H9 (cell line): ENCODE data around the gene HES4. TPM values are rescaled to one million over a fixed set of nuclear protein-coding genes. Genes with fewer than 3 reads are reported as not detected.

Experiments
- DNase-seq: peaks from one replicate; pipeline ENCODE4 v3.0.0-alpha.2; 2017
- H2AFZ ChIP-seq: one replicate; pipeline ENCODE4 v1.6.1; 2013; ENCODE audit warnings: mild to moderate bottlenecking, low read length, control low read depth, moderate library complexity
- H2AK5ac ChIP-seq: 2 replicates; pipeline ENCODE4 v1.6.1; 2013; ENCODE audit warnings: low read length, control low read depth, mixed read lengths; ENCODE audit not compliant: insufficient read length
- H2BK120ac ChIP-seq: one replicate; pipeline ENCODE4 v1.6.1; 2013; ENCODE audit warnings: low read depth, mild to moderate bottlenecking, low read length, control low read depth, inconsistent platforms; ENCODE audit not compliant: poor library complexity, severe bottlenecking
- H2BK12ac ChIP-seq: 2 replicates; pipeline ENCODE4 v1.6.1; 2013; ENCODE audit warnings: low read length, control low read depth, mixed read lengths, low read depth; ENCODE audit not compliant: insufficient read length
- H2BK15ac ChIP-seq: 2 replicates; pipeline ENCODE4 v1.6.1; 2013; ENCODE audit warnings: low read depth, low read length, control low read depth
- H2BK20ac ChIP-seq: one replicate; pipeline ENCODE4 v1.6.1; 2013; ENCODE audit warnings: low read depth, mild to moderate bottlenecking, low read length, control low read depth, inconsistent platforms; ENCODE audit not compliant: poor library complexity, severe bottlenecking
- H2BK5ac ChIP-seq: 2 replicates; pipeline ENCODE4 v1.6.1; 2013; ENCODE audit warnings: low read length, control low read depth, mixed read lengths; ENCODE audit not compliant: insufficient read length
- H3K14ac ChIP-seq: 2 replicates; pipeline ENCODE4 v1.6.1; 2013; ENCODE audit warnings: low read length, control low read depth; ENCODE audit not compliant: insufficient read depth
- H3K18ac ChIP-seq: 2 replicates; pipeline ENCODE4 v1.6.1; 2013; ENCODE audit warnings: low read depth, mild to moderate bottlenecking, mixed read lengths, low read length, control low read depth; ENCODE audit not compliant: insufficient read length
- H3K23ac ChIP-seq: 2 replicates; pipeline ENCODE4 v1.6.1; 2013; ENCODE audit warnings: low read length, control low read depth, mixed read lengths, low read depth; ENCODE audit not compliant: insufficient read length
- H3K23me2 ChIP-seq: 2 replicates; pipeline ENCODE4 v1.6.1; 2013; ENCODE audit warnings: low read depth, mild to moderate bottlenecking, mixed read lengths, low read length, control low read depth; ENCODE audit not compliant: insufficient read length, poor library complexity, severe bottlenecking
- H3K27ac ChIP-seq: 2 replicates; pipeline ENCODE4 v1.5.1; 2013; ENCODE audit warnings: low read length, control low read depth, mixed read lengths, low read depth; ENCODE audit not compliant: insufficient read length
- H3K27me3 ChIP-seq: 2 replicates; pipeline ENCODE4 v1.6.1; 2013; ENCODE audit warnings: low read length, control low read depth, inconsistent platforms; ENCODE audit not compliant: insufficient read depth
- H3K4ac ChIP-seq: 2 replicates; pipeline ENCODE4 v1.6.1; 2013; ENCODE audit warnings: low read depth, mild to moderate bottlenecking, control low read depth, inconsistent platforms, low read length, moderate library complexity
- H3K4me1 ChIP-seq: 2 replicates; pipeline ENCODE4 v1.6.1; 2013; ENCODE audit warnings: low read length, control low read depth, inconsistent platforms; ENCODE audit not compliant: insufficient read depth
- H3K4me2 ChIP-seq: 2 replicates; pipeline ENCODE4 v1.6.1; 2013; ENCODE audit warnings: low read length, control low read depth, mixed read lengths; ENCODE audit not compliant: insufficient read length, insufficient read depth
- H3K56ac ChIP-seq: 2 replicates; pipeline ENCODE4 v1.6.1; 2013; ENCODE audit warnings: low read depth, mild to moderate bottlenecking, mixed read lengths, low read length, control low read depth; ENCODE audit not compliant: insufficient read length
- H3K79me1 ChIP-seq: 2 replicates; pipeline ENCODE4 v1.6.1; 2013; ENCODE audit warnings: low read depth, mild to moderate bottlenecking, moderate library complexity, low read length, control low read depth, inconsistent platforms; ENCODE audit not compliant: insufficient read depth, poor library complexity, severe bottlenecking
- H3K79me2 ChIP-seq: 2 replicates; pipeline ENCODE4 v1.6.1; 2013; ENCODE audit warnings: low read length, control low read depth, inconsistent platforms; ENCODE audit not compliant: insufficient read depth
- H3K9ac ChIP-seq: 2 replicates; pipeline ENCODE4 v1.6.1; 2013; ENCODE audit warnings: low read length, control low read depth, mixed read lengths; ENCODE audit not compliant: insufficient read length; ENCODE audit errors: extremely low read depth
- H3K9me3 ChIP-seq: one replicate; pipeline ENCODE4 v1.6.1; 2013; ENCODE audit warnings: low read depth, low read length, inconsistent platforms; ENCODE audit not compliant: control insufficient read depth
- H3T11ph ChIP-seq: one replicate; pipeline ENCODE4 v1.6.1; 2013; ENCODE audit warnings: mild to moderate bottlenecking, low read length, control low read depth, inconsistent platforms
- H4K20me1 ChIP-seq: one replicate; pipeline ENCODE4 v1.6.1; 2013; ENCODE audit not compliant: control insufficient read depth, insufficient read length, insufficient read depth
- H4K5ac ChIP-seq: 2 replicates; pipeline ENCODE4 v1.6.1; 2013; ENCODE audit warnings: low read depth, mild to moderate bottlenecking, mixed read lengths, low read length, control low read depth; ENCODE audit not compliant: insufficient read length
- H4K8ac ChIP-seq: replicated peaks from 2 replicates; pipeline ENCODE4 v1.6.1; 2013; ENCODE audit warnings: low read length, control low read depth, mixed read lengths, low read depth; ENCODE audit not compliant: insufficient read length
- H4K91ac ChIP-seq: 2 replicates; pipeline ENCODE4 v1.6.1; 2013; ENCODE audit warnings: low read depth, mild to moderate bottlenecking, moderate library complexity, mixed read lengths, low read length, control low read depth; ENCODE audit not compliant: insufficient read length
- H3K27ac Mint-ChIP-seq, 3 experiments: 2 replicates in 2 of 3; 3 replicates in 1 of 3; pipeline ENCODE4 v1.8.0; 2020 to 2021; ENCODE audit warnings: mixed read lengths in 3 of 3, mild to moderate bottlenecking in 1 of 3, moderate library complexity in 1 of 3
- H3K27me3 Mint-ChIP-seq: 2 replicates; pipeline ENCODE4 v1.8.0; 2021; ENCODE audit warnings: low read depth, mild to moderate bottlenecking, moderate library complexity, mixed read lengths
- H3K36me3 Mint-ChIP-seq, 3 experiments: 2 replicates in 2 of 3; 3 replicates in 1 of 3; pipeline ENCODE4 v1.8.0; 2020 to 2021; ENCODE audit warnings: low read depth in 3 of 3, mixed read lengths in 3 of 3; ENCODE audit not compliant: insufficient read depth in 1 of 3
- H3K4me1 Mint-ChIP-seq, 2 experiments: 2 replicates each; pipeline ENCODE4 v1.8.0; 2020; ENCODE audit warnings: mixed read lengths in 2 of 2
- H3K4me3 Mint-ChIP-seq, 2 experiments: 2 replicates in 1 of 2; 3 replicates in 1 of 2; pipeline ENCODE4 v1.8.0; 2020 to 2021; ENCODE audit warnings: mild to moderate bottlenecking in 2 of 2, mixed read lengths in 2 of 2, moderate library complexity in 1 of 2
- H3K9me3 Mint-ChIP-seq, 2 experiments: 2 replicates in 1 of 2; 3 replicates in 1 of 2; pipeline ENCODE4 v1.8.0; 2020; ENCODE audit warnings: mild to moderate bottlenecking in 2 of 2, mixed read lengths in 2 of 2, moderate library complexity in 1 of 2
- CTCF ChIP-seq: fragments of 200-600 bp; sonication (generic); conservative IDR thresholded peaks from 3 replicates; pipeline ENCODE4 v1.8.0; 2021; ENCODE audit warnings: antibody characterized with exemption, mild to moderate bottlenecking
- WGBS: extraction: QIAGEN DNeasy Blood & Tissue Kit; methylation state at CpG from one replicate; pipeline ENCODE4 v1.1.7; 2013; ENCODE audit warnings: missing lambda C conversion rate, low lambda C conversion rate, mixed read lengths; ENCODE audit not compliant: insufficient read length; ENCODE audit errors: extremely low coverage; 5-methylcytosine and 5-hydroxymethylcytosine counted together
- total RNA-seq: library from RNA; stranded (reverse); gene quantifications from 2 replicates; pipeline ENCODE4 v1.2.1, GENCODE V29; 2021

Gene HES4
- total RNA-seq, 1 experiment from 2014 or later, result 4.0 TPM

GRCh38 chr1:963746-964525 lies 36.0 kb downstream of the HES4 start:
- Histone ChIP-seq H3K23me2 (peaks cover 12% of the 10 kb centered on the region), H3K9ac (no peak overlapping the region), H3K4ac (no peak overlapping the region), H3K14ac (no peak overlapping the region), H2BK120ac (no peak overlapping the region), H3K79me2 (no peaks in the 10 kb centered on the region), H3K23ac (no peak overlapping the region), H4K91ac (no peak overlapping the region), H3K79me1 (no peaks in the 10 kb centered on the region), H4K20me1 (no peaks in the 10 kb centered on the region), H2BK20ac (no peak overlapping the region), H3K56ac (no peak overlapping the region), H4K5ac (no peak overlapping the region), H2BK15ac (no peak overlapping the region), H2AK5ac (no peak overlapping the region), H3K4me2 (no peak overlapping the region), H3T11ph (no peak overlapping the region), H3K9me3 (no peaks in the 10 kb centered on the region), H2AFZ (no peak overlapping the region), H2BK12ac (no peak overlapping the region), H4K8ac (no peak overlapping the region), H3K27me3 (peaks cover 8% of the 10 kb centered on the region; the same call in 1 of the 2 replicates), H3K4me1 (no peaks in the 10 kb centered on the region), H2BK5ac (no peak overlapping the region), H3K27ac (no peak overlapping the region), H3K18ac (no peak overlapping the region)
- H3K27me3 Mint-ChIP-seq, result peaks cover 40% of the 10 kb centered on the region
- DNase-seq, result no peak
- H3K36me3 Mint-ChIP-seq, result peaks cover 0 to 26% (median 24%) of the 10 kb centered on the region in 3 experiments; a peak in 6 of 7 replicates
- H3K9me3 Mint-ChIP-seq, result no peaks in the 10 kb centered on the region; a peak in 2 of 5 replicates
- no peak overlapping the region for H3K27ac Mint-ChIP-seq
- H3K4me1 Mint-ChIP-seq, result no peaks in the 10 kb centered on the region
- WGBS, result no CpG with 5 or more reads among the region's 47 CpGs
- no peak overlapping the region for H3K4me3 Mint-ChIP-seq
- no peak for TF ChIP-seq CTCF
